H1 (cell line): ENCODE measurements around the gene CACUL1. TPM values are rescaled to one million over a fixed set of nuclear protein-coding genes. Genes with fewer than 3 reads are reported as not detected.

Experiments used
- CTCF ChIA-PET: fragments of 300-600 bp; sonication (Branson Sonifier 250); formaldehyde crosslinking; loops from one replicate; lab custom pipeline; 2021; ENCODE audit not compliant: partially characterized antibody; lab: Charles Lee
- POLR2A ChIA-PET: fragments of 300-600 bp; sonication (Branson Sonifier 250); formaldehyde crosslinking; loops from one replicate; lab custom pipeline; 2021; ENCODE audit warnings: inconsistent platforms; ENCODE audit not compliant: partially characterized antibody; lab: Charles Lee
- DNase-seq, 2 experiments: peaks; one replicate each; pipeline versions ENCODE4 v3.0.0 to v3.0.0-alpha.2; 2010 to 2022; ENCODE audit warnings: low spot score in 2 of 2, low read depth in 1 of 2, mixed read lengths in 1 of 2
- FAIRE-seq: peaks from 2 replicates; lab custom pipeline; 2011; peaks lifted over from hg19 to GRCh38; lab: Jason Lieb, UNC
- H2AFZ ChIP-seq: 2 replicates; pipeline ENCODE4 v1.8.1; 2012; ENCODE audit warnings: low read length, inconsistent platforms
- H2AK5ac ChIP-seq: 2 replicates; pipeline ENCODE4 v1.6.1; 2013; ENCODE audit warnings: low read depth, low read length
- H2BK120ac ChIP-seq: replicated peaks from 2 replicates; pipeline ENCODE3; 2013; ENCODE audit warnings: low read depth, low read length, inconsistent platforms
- H2BK12ac ChIP-seq: 2 replicates; pipeline ENCODE4 v1.6.1; 2013; ENCODE audit warnings: low read depth, low read length
- H2BK15ac ChIP-seq: 2 replicates; pipeline ENCODE4 v1.6.1; 2013; ENCODE audit warnings: low read length
- H2BK20ac ChIP-seq: 2 replicates; pipeline ENCODE4 v1.6.1; 2013; ENCODE audit warnings: low read length
- H2BK5ac ChIP-seq: 2 replicates; pipeline ENCODE4 v1.6.1; 2013; ENCODE audit warnings: low read depth, low read length
- H3K14ac ChIP-seq: 2 replicates; pipeline ENCODE4 v1.6.1; 2013; ENCODE audit warnings: inconsistent platforms; ENCODE audit not compliant: insufficient read length
- H3K18ac ChIP-seq: 2 replicates; pipeline ENCODE4 v1.6.1; 2013; ENCODE audit warnings: low read length; ENCODE audit errors: extremely low read depth
- H3K23ac ChIP-seq: 2 replicates; pipeline ENCODE4 v1.6.1; 2013; ENCODE audit warnings: inconsistent platforms; ENCODE audit not compliant: insufficient read length
- H3K23me2 ChIP-seq: 2 replicates; pipeline ENCODE4 v1.6.1; 2013; ENCODE audit warnings: low read depth, low read length
- H3K27ac ChIP-seq: 2 replicates; pipeline ENCODE4 v1.6.1; 2011; ENCODE audit warnings: low read depth, low read length, inconsistent platforms
- H3K27me3 ChIP-seq, 4 experiments: replicated peaks in 1 of 4; 1 replicate in 1 of 4; 2 replicates in 3 of 4; pipeline versions ENCODE4 v1.6.1 to v1.8.1; 2011 to 2013; ENCODE audit warnings: low read length in 3 of 4, mild to moderate bottlenecking in 3 of 4, inconsistent platforms in 2 of 4, mixed read lengths in 2 of 4, moderate library complexity in 1 of 4; ENCODE audit not compliant: control insufficient read depth in 3 of 4, insufficient read depth in 3 of 4; ENCODE audit errors: extremely low read depth in 1 of 4
- H3K36me3 ChIP-seq, 4 experiments: 2 replicates each; pipeline versions ENCODE4 v1.6.1 to v1.8.1; 2011 to 2013; ENCODE audit warnings: mild to moderate bottlenecking in 4 of 4, low read length in 3 of 4, moderate library complexity in 2 of 4, control low read depth in 1 of 4, inconsistent platforms in 1 of 4; ENCODE audit not compliant: insufficient read depth in 4 of 4, control insufficient read depth in 2 of 4
- H3K4ac ChIP-seq: replicated peaks from 2 replicates; pipeline ENCODE3; 2013; ENCODE audit warnings: low read length, low read depth, mixed read lengths, inconsistent platforms; ENCODE audit not compliant: insufficient read length
- H3K4me1 ChIP-seq, 4 experiments: replicated peaks in 1 of 4; 1 replicate in 1 of 4; 2 replicates in 3 of 4; pipeline versions ENCODE4 v1.6.1 to v1.8.1; 2011 to 2013; ENCODE audit warnings: low read length in 3 of 4, inconsistent platforms in 2 of 4, mixed read lengths in 1 of 4; ENCODE audit not compliant: insufficient read depth in 4 of 4, control insufficient read depth in 3 of 4
- H3K4me2 ChIP-seq, 2 experiments: 2 replicates each; pipeline versions ENCODE4 v1.6.1 to v1.8.1; 2011 to 2013; ENCODE audit warnings: low read depth in 2 of 2, low read length in 2 of 2, control low read depth in 1 of 2, inconsistent platforms in 1 of 2, mild to moderate bottlenecking in 1 of 2; ENCODE audit not compliant: insufficient read depth in 1 of 2
- H3K4me3 ChIP-seq, 4 experiments: fragments of 200-600, 300-600 bp in 1 of 4; sonication (generic), shearing (Covaris generic), sonication (Bioruptor Twin) in 1 of 4; 2 replicates each; pipeline versions ENCODE4 v1.5.1 to v1.8.1; 2011 to 2016; ENCODE audit warnings: low read length in 4 of 4, low read depth in 3 of 4, control low read depth in 2 of 4, inconsistent platforms in 2 of 4, mild to moderate bottlenecking in 2 of 4, mixed read lengths in 1 of 4, moderate library complexity in 1 of 4; ENCODE audit not compliant: insufficient read depth in 2 of 4; ENCODE audit errors: extremely low read depth in 1 of 4
- H3K56ac ChIP-seq: replicated peaks from 2 replicates; pipeline ENCODE3; 2013; ENCODE audit warnings: low read depth, mild to moderate bottlenecking, mixed read lengths, low read length, inconsistent platforms; ENCODE audit not compliant: insufficient read length
- H3K79me1 ChIP-seq: 2 replicates; pipeline ENCODE4 v1.6.1; 2013; ENCODE audit warnings: low read depth, low read length, control low read depth
- H3K79me2 ChIP-seq, 2 experiments: 2 replicates each; pipeline versions ENCODE4 v1.6.1 to v1.8.1; 2012 to 2013; ENCODE audit warnings: low read length in 2 of 2, mild to moderate bottlenecking in 2 of 2, inconsistent platforms in 1 of 2; ENCODE audit not compliant: insufficient read depth in 2 of 2, control insufficient read depth in 1 of 2
- H3K9ac ChIP-seq, 4 experiments: replicated peaks in 1 of 4; 1 replicate in 1 of 4; 2 replicates in 3 of 4; pipeline versions ENCODE4 v1.6.1 to v1.8.1; 2011 to 2013; ENCODE audit warnings: low read depth in 3 of 4, low read length in 3 of 4, control low read depth in 2 of 4, mild to moderate bottlenecking in 2 of 4, moderate library complexity in 2 of 4, inconsistent platforms in 1 of 4; ENCODE audit errors: extremely low read depth in 1 of 4
- H3K9me3 ChIP-seq, 2 experiments: 2 replicates each; pipeline versions ENCODE4 v1.6.1 to v1.8.1; 2012 to 2013; ENCODE audit warnings: mild to moderate bottlenecking in 2 of 2, moderate library complexity in 2 of 2, control low read depth in 1 of 2, inconsistent platforms in 1 of 2, low read depth in 1 of 2, low read length in 1 of 2, mixed read lengths in 1 of 2; ENCODE audit not compliant: insufficient read depth in 2 of 2
- H4K20me1 ChIP-seq, 2 experiments: replicated peaks in 1 of 2; 2 replicates each; pipeline versions ENCODE3 to v1.8.1; 2011 to 2013; ENCODE audit warnings: inconsistent platforms in 2 of 2, low read length in 2 of 2, mild to moderate bottlenecking in 1 of 2; ENCODE audit not compliant: insufficient read depth in 2 of 2, control insufficient read depth in 1 of 2
- H4K5ac ChIP-seq: 2 replicates; pipeline ENCODE4 v1.6.1; 2013; ENCODE audit warnings: low read length, low read depth, mixed read lengths, inconsistent platforms; ENCODE audit not compliant: insufficient read length
- H4K8ac ChIP-seq: 2 replicates; pipeline ENCODE4 v1.8.0; 2013; ENCODE audit warnings: mild to moderate bottlenecking, moderate library complexity, low read length, inconsistent platforms; ENCODE audit not compliant: insufficient read depth; ENCODE audit errors: extremely low read depth
- H4K91ac ChIP-seq: replicated peaks from 2 replicates; pipeline ENCODE3; 2013; ENCODE audit warnings: low read length, mixed read lengths, inconsistent platforms; ENCODE audit not compliant: insufficient read length
- BRCA1 ChIP-seq: IDR thresholded peaks from 2 replicates; pipeline ENCODE4 v1.6.1; 2012; ENCODE audit warnings: low read depth, low read length, improper control_type of control experiment
- EP300 ChIP-seq, 2 experiments: IDR thresholded peaks; 1 replicate in 1 of 2; 2 replicates in 1 of 2; pipeline ENCODE4 v1.6.1; 2011 to 2012; ENCODE audit warnings: low read depth in 2 of 2, low read length in 2 of 2, mild to moderate bottlenecking in 2 of 2, borderline replicate concordance in 1 of 2, inconsistent platforms in 1 of 2, moderate library complexity in 1 of 2
- JUND ChIP-seq: IDR thresholded peaks from 2 replicates; pipeline ENCODE4 v1.6.1; 2011; ENCODE audit warnings: mild to moderate bottlenecking, improper control_type of control experiment, low read length
- KDM1A ChIP-seq: fragments of 200-600, 300-600 bp; sonication (generic); IDR thresholded peaks from 2 replicates; pipeline ENCODE4 v1.7.1; 2016; ENCODE audit warnings: mild to moderate bottlenecking, low read length, borderline replicate concordance
- RXRA ChIP-seq: IDR thresholded peaks from 2 replicates; pipeline ENCODE4 v1.6.1; 2011; ENCODE audit warnings: low read depth, mild to moderate bottlenecking, low read length, moderate library complexity; ENCODE audit not compliant: insufficient read depth
- TBP ChIP-seq: IDR thresholded peaks from 2 replicates; pipeline ENCODE4 v1.6.1; 2011; ENCODE audit warnings: low read depth, low read length, improper control_type of control experiment
- WGBS, 2 experiments: shearing (Covaris generic) in 1 of 2; methylation state at CpG; one replicate each; pipeline versions ENCODE4 v1.1.6 to v1.1.7; 2013 to 2015; ENCODE audit warnings: low lambda C conversion rate in 2 of 2, mixed read lengths in 2 of 2, inconsistent platforms in 1 of 2, low coverage in 1 of 2, missing lambda C conversion rate in 1 of 2; ENCODE audit not compliant: insufficient replicate concordance in 2 of 2, insufficient coverage in 1 of 2, insufficient read length in 1 of 2; ENCODE audit errors: extremely low coverage in 1 of 2, missing lambda C conversion rate in 1 of 2; 5-methylcytosine and 5-hydroxymethylcytosine counted together
- polyA plus RNA-seq, 7 experiments: library from polyadenylated mRNA; depleted of rRNA in 3 of 7; stranded (reverse) in 5 of 7; unstranded in 2 of 7; fragments of >200 nt in 5 of 7; fragments of 200-250 nt in 2 of 7; gene quantifications; 1 replicate in 5 of 7; 2 replicates in 1 of 7; 4 replicates in 1 of 7; pipeline versions ENCODE4 v1.2.1 to v1.2.3, GENCODE V29; 2011 to 2013; ENCODE audit warnings: missing spikeins in 2 of 7, mixed read lengths in 2 of 7
- total RNA-seq: library from RNA; stranded (reverse); fragmentation: NEBNext Ultra II Directional; extraction: Animal tissue kit (Norgen Biotek cat#: 25700); gene quantifications from 2 replicates; pipeline ENCODE4 v1.2.1, GENCODE V29; 2021

Gene CACUL1
- total and polyA plus RNA-seq, 2 of the 8 experiments (the other 6 are each of a cell fraction or from before 2014, with no cell fraction given) = 6.5 to 34.2 TPM

GRCh38 chr10:118638680-118639079, 116.1 kb downstream of the CACUL1 start:
- no peak for TF ChIP-seq KDM1A
- no peak for TF ChIP-seq RXRA
- TF ChIP-seq BRCA1 = no peak
- no peak for TF ChIP-seq TBP
- no peak for TF ChIP-seq JUND
- no peak for TF ChIP-seq EP300 (IDR thresholded peaks at IDR 0.05; ENCODE audit: borderline replicate concordance in 1 of 2, low read depth in 2 of 2, low read length in 2 of 2)
- peaks cover 0 to 2% of the 10 kb centered on the region in 2 experiments for H4K20me1 ChIP-seq
- H3K23me2 ChIP-seq = no peaks in the 10 kb centered on the region
- FAIRE-seq (no peak), DNase-seq (no peak)
- H2BK120ac ChIP-seq = no peak overlapping the region
- H3K27me3 ChIP-seq = peaks cover 0 to 10% (median 2%) of the 10 kb centered on the region in 4 experiments; a peak in 3 of 7 replicates
- ChIA-PET POLR2A (no interaction called here), CTCF (interaction anchor here (5.6 kb wide), 1 partner anchor 13 kb away, joined by 32 read pairs; no protein-coding TSS in a partner anchor)
- no peak overlapping the region for H2BK5ac ChIP-seq
- no peak overlapping the region for H3K27ac ChIP-seq
- H3K36me3 ChIP-seq = no peaks in the 10 kb centered on the region
- peaks cover 5 to 9% of the 10 kb centered on the region in 2 experiments; a peak in 2 of 4 replicates for H3K9me3 ChIP-seq
- H3K23ac ChIP-seq = no peak overlapping the region
- H3K4me1 ChIP-seq = peaks cover 0 to 11% (median 0%) of the 10 kb centered on the region in 4 experiments; a peak in 2 of 7 replicates
- H3K56ac ChIP-seq = no peak overlapping the region
- no peak overlapping the region for H4K5ac ChIP-seq
- no peak overlapping the region for H4K8ac ChIP-seq
- H3K4ac ChIP-seq = no peak overlapping the region
- H2AK5ac ChIP-seq = no peak overlapping the region
- H3K79me2 ChIP-seq = no peaks in the 10 kb centered on the region
- H3K9ac ChIP-seq = no peak overlapping the region
- 92% methylated on average over 9 of the region's 9 CpGs; no CpG with 5 or more reads in 1 of the 2 experiments for WGBS, 2 experiments
- H3K4me2 ChIP-seq = no peak overlapping the region
- H2AFZ ChIP-seq = no peak overlapping the region
- H3K4me3 ChIP-seq = no peak overlapping the region
- no peak overlapping the region for H3K14ac ChIP-seq
- no peak overlapping the region for H2BK12ac ChIP-seq
- H2BK20ac ChIP-seq = no peak overlapping the region
- no peak overlapping the region for H2BK15ac ChIP-seq
- H4K91ac ChIP-seq = no peak overlapping the region
- H3K18ac ChIP-seq = no peak overlapping the region
- no peaks in the 10 kb centered on the region for H3K79me1 ChIP-seq
